ENCODE measurements around the gene TRAPPC5.

GRCh38 chr19:7710616-7711015, 30.0 kb downstream of the TRAPPC5 start:
- no peak for TF ChIP-seq RARB (CRISPR knock-in tag; IDR thresholded peaks at IDR 0.05)
- no peak for TF ChIP-seq SNAI2 (CRISPR knock-in tag; IDR thresholded peaks at IDR 0.05)
- TF ChIP-seq GLIS3 (CRISPR knock-in tag; IDR thresholded peaks at IDR 0.05), result no peak
